ENCODE results near the gene CASK.
"Not testable (repeated sequence)": the region's sequence is repeated elsewhere in the genome, so short reads cannot be mapped to it uniquely, and the experiment has no call there.

Gene CASK

DNA sequence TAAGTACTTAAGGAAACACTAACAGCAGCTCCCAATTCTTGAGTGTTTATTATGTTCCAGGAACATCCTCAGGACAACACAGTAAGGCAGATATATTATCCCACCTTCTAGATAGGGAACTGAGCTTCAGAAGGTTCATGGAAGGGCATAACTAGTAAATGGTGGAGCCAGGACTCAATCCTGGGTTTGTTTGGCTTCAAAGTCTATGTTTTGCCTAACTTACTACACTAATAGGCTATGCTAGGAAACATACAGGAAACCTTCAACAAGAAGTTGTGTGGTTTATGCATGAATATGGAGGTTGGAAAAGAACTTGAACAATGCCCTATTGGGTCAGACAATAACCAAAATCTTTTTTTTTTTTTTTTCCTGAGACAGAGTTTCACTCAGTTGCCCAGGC is 307.1 kb downstream of the CASK start:
- no peak for DNase-seq

DNA sequence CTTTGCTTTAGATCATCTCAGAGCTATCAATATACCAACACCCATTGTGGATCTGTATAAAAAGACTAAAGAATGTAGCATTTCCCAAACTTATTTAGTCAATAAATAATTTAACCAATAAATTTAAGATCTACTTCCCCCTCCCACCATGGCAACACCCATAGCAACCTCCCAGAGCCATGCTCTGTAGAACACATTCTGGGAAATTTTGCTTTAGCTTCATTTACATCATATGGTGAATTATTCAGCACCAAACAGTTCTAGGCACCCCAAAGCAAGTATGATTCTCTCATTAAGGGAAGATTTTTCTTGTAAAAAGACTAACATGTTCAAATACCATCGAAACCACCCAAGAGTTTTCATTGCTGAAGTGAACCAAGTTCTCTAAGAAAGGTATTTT is 315.1 kb downstream of the CASK start:
- no peak for DNase-seq

DNA sequence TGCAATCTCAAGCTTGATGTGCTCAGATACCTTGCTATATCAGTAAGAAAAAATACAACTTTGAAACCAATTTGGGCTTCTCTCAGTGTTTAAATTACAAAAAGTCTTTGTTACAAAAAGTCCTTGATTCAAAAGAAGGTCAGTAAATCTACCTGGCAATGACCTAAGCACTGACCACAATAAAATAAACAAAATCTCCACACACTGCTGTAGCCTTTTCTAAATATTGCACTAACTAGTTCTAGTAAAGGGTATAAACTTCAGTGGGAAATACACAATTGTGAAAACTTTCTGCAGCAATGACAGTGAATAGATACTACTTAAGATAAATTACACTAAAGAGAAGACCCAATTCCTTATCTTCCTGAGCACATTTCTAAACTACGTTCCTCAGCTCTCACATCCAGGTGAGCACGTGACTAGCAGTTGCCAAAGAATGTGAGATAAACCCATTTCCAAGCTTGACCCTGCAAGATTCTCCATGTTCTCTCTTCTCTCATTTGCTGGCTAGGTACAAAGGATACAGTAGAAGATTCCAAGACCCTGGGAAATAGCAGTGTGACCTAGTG is 316.0 kb downstream of the CASK start:
- no peak for DNase-seq

DNA sequence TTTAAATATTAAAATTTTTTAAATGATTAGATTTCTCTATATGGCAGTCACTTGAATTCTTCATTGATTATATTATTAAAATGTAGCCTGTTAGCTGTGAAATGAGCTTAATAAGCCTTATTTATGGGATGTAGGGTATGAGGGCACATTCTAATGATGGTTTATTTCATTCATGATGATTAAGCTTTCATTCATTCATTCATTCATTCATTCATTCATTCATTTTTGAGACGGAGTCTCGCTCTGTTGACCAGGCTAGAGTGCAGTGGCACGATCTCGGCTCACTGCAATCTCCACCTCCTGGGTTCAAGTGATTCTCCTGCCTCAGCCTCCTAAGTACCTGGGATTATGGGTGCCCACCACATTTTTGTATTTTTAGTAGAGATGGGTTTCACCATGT is 317.3 kb downstream of the CASK start:
- DNase-seq: not testable (repeated sequence)

DNA sequence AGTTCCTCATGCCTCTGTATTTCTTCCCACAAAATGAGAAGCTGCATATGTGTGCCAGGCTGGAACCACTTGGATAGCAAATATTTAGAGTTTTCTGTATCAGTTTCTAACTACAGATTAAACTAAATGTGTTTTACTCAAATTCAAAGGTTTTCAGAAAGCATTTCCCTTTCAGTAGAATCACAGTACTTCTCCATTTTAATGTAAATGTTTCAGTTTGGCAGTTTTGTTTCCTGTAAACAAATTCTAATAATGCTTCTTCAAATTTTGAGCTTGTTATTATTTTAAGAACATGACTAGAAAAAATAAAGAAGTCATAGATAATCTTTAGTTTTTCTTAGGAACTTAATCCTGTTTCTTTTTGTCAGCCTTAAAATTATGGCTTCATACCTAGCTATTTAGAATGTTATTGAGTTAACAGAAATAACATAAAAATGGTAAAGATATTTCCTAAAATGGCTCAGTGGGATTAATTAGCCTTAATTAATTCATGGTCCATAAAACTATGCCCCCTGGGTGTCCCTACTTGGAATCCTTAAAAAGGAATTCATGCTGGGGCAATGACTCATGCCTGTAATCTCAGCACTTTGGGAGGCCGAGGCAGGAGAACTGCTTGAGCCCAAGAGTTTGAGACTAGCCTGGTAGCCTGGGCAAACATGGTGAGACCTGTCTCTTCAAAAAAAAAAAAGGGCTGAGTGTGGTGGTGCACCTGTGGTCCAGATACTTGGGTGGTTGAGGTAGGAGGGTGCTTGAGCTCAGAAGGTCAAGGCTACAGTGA is 318.4 kb downstream of the CASK start:
- no peak for DNase-seq

DNA sequence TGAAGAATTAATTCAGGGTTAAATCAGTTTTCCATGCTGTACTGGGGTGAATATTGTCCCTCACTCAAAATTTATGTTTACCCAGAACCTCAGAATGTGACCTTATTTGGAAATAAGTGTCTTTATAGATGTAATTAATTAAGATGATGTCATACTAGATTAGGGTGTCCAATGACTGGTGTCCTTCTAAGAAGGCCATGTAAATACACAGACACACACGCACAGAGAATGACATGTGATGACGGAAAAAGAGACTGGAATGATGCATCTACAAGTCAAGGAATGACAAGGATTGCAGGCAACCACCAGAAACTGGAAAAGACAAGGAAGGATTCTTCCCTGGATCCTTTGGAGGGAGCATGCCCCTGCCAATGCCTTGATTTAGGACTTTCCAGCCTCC is 319.2 kb downstream of the CASK start:
- DNase-seq: no peak

DNA sequence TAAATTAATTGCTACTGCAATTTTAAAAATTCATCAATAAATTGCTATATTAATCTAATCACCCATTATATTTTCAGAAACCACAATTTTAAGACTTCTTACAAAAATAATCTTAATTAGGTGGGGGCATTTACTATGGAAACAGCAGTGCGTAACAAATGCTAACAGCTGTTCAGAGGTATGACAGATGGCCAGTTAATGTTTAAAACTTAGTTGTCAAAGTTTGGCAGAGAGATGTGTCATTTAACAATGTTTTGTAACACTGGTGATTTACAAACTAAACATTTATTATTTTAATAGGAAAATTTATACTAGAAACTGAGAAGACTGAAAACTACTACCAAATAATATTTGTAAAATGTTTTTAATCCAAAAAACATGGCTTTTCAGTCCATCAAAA is 319.8 kb downstream of the CASK start:
- no peak for DNase-seq

DNA sequence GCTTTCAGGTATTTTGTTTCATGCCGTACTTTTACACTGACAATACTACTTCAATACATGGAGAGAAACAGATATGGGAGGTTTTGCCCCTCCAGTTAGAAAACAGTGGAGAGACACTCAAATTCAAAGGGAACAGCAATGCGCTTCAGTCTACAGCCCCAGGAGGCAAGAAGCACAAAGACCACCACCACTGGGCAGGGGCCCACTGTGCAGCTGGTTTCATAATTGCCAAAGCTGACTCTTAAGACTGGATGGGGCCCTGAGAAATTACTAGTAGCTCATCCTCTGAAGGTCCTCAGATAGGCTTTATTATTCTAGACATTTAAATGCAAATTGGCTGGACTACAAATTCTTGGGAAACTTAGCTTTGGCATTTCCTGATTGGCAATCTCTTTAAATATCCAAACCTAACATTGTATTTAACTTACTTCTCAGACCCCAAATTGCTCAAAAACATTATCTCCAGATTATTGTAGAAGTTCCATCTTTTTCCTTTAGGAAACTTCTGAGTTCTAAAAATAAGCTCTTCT is 320.5 kb downstream of the CASK start:
- DNase-seq: no peak

DNA sequence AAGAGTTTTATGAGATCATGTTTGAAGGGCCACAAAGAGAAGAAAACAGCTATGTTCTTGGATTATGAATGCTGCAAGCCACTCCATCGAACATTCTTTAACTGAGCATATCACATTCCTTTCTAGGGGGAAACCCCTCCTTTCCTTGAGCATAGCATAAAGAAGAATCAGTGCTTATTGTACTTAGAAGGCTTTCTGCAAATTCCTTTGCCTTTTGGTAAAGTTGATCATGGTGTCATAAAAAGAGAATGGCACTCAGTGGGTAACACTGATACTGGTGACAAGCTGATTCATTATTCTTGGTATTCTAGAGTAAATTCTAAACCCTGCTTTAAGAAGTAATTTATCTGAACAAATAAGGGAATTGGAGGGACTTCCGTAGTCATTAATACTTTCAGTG is 323.1 kb downstream of the CASK start:
- DNase-seq: no peak

DNA sequence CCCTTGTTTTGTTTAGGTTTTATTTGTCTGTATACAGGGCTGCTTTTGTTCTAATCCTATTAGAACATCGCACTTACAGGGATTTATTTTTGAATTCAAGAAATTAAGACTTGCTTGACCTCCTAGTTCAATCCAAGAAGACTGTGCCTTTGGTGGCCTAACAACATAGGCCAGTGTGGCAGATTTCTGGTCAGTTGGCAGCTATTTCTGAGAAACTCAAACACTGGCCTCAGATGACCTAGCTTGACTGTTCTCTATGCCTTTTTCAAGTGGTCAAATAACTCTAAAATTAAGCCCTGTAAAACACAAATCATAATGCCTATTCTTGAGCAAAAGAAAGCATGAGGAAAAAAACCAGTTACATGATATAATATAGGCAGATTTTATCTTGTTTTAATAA is 323.8 kb downstream of the CASK start:
- no peak for DNase-seq

DNA sequence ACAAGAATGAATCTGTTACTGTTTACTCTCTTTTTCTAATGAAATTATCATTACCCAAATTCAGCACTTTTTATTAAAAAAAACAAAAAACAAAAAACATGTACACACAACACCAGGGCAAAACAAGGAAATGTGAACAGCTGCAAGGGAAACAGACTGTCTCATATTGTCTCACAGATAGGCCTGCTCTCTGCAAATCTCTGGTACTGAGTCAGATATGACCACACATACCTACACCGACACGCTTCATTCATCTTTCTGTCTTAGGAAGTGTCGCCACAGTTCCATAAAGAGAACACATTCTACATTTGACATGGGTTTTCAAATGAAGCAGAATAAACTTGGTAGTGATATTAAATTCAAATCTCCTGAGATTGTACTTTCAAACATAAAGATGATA is 326.8 kb downstream of the CASK start:
- DNase-seq: peak in 1 of 5 experiments; percentile 80

DNA sequence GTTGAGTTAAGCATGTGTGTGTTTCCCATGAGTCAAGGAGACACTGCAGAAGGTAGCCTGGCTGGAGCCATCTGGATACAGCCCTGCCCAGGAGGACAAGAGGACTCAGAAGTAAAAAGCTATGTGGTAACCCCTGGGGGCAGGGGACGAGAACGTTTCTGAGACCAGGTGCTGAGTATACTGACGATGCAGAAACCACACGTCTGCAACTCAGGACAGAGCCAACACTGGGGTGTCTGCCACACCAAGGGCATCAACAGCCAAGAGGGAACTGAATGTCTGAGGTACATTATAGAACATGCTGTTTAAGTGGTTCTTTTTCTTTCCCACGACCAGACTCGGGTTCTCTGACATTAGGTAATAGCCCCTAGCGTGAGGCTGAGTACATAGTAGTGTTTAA is 328.7 kb downstream of the CASK start:
- DNase-seq: no peak

DNA sequence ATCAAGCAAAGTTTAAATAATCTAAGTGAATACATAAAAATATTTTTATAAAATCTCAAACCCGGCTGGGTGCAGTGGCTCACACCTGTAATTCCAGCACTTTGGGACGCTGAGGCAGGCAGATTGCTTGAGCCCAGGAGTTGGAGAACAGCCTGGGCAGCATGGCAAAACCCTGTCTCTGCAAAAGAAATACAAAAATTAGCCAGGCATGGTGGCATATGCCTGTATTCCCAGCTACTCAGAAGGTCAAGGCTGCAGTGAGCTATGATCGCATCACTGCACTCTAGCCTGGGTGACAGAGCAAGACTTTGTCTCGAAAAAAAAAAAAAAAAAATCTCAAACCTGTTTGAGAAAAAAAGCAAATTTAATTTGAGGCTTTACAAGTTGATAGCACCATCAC is 331.4 kb downstream of the CASK start:
- no peak for DNase-seq

DNA sequence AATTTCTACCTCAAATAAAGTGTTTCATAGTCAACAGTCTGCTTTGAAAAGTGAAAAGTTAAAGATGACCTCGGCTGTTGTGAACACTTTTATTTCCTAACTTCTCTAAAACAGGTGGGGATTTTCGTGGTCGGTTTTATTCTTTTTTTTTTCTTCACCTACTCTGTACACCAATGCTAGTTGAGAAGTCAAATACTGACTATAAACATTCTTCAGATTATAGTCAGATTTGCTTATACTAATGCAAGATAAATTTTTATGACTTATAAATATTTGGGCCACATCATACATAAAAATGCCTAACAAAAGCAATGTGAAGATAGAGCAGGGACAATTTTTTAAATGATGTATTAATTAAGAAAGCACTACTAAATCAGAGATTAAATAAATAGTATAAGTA is 332.7 kb downstream of the CASK start:
- no peak for DNase-seq

DNA sequence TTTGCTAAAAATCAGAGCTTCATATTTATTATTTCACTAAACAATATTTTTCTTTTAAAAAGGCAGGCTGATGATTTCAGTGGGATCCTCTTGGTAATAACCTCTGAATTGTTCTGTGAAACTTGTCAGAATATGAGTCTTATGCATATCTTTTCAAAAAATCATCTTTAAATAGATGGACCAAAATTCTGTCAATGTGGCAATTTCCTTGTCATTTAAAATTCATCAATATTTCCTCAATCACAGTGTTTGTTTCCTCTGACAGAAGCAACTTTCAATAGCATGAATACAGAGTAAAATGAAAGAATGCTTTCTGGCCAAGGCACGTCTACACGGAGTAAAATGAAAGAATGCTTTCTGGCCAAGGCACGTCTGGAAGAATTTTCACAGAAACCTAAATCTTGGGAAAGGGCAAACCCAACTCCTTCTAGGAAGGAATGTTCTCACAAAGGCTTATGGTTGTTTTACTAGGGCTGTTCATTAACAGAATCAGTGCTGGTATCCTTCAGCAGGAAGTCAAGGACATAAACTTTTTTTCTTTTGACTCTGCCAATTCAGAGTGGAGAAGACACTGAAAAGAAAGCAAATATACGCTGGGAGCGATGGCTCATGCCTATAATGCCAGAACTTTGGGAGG is 333.6 kb downstream of the CASK start:
- DNase-seq: no peak

DNA sequence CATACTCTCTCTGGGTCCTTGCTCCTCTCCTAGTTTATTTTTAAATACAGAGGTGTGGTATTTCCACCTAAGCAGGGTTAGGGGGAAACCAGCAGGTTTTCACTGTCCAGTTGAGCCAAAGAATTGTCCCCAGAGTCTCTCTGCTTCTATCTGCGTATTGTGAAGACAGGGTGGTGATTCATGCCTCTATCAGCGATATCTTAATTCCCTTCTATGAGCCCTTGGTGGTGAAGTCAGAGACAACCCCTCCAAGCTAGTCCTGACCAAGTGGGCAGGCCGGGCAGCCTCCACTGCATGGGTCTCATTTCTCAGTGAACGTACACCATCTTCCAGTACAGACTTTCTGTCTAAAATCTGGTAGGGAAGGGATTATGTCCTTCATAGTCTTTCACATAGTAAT is 335.1 kb downstream of the CASK start:
- DNase-seq: no peak

DNA sequence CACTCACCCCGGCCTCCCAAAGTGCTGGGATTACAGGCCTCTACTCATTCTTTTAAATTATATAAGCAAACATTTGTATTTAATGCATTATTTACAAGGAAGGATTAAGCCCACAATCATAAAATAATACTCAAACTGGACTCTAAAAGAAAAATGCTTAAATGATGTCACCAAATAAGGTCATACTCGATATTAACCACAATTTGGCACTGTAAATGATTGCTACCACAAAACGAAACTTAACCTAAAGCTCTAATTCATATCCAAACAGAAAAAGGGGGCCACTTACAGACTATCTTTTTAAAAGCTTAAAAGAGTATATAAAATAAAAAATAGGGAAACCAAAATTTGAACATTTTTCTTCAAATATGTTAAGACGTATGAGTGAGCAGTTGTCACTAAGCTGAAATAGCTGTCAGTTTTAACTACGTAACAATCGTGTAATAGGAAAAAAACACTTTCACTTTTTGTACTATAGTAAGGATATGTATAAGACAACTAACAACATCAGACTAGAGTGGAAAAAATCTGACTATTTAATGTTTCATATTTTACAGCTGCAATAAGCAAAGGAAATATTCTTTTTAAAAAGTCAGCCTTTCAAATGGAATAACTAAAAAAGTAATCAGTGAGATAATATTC is 342.8 kb downstream of the CASK start:
- DNase-seq: peak in 1 of 5 experiments; percentile 32

DNA sequence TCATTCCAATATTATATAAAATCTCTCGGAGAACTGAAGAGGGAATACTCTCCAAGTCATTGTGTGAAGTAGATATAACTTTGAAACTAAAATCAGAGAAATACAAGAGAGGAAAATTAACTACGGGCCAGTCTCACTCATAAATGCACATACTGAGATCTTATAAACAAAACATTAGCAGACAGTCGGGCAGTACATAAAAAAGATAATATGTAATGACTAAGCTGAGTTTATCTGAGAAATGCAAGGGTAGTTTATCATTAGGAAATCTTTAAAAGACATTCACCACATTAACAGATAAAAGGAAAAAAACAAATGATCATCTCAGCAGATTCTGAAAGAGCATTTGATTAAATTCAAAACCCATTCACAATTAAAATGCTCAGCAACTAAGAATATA is 359.5 kb downstream of the CASK start:
- no peak for DNase-seq

DNA sequence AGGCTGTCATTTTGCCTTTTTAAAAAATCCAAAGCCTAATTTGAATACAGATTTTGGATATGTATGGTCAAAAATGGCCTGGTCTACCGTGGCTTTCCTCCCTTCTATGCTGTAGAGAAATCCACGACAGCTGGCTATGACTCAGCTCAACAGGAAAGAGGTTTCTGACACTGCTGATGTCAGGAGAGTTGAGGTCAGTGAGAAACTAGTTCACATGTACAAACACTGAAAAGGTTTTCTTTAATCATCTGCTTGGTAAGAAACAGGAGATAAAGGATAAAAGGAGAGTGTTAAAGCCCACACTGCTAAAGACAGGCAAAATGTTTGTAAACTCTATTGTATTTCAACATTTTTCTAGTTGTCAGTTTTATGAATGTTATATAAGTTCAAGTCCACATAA is 362.3 kb downstream of the CASK start:
- peak in 2 of 5 experiments; percentile 30 to 85 for DNase-seq

DNA sequence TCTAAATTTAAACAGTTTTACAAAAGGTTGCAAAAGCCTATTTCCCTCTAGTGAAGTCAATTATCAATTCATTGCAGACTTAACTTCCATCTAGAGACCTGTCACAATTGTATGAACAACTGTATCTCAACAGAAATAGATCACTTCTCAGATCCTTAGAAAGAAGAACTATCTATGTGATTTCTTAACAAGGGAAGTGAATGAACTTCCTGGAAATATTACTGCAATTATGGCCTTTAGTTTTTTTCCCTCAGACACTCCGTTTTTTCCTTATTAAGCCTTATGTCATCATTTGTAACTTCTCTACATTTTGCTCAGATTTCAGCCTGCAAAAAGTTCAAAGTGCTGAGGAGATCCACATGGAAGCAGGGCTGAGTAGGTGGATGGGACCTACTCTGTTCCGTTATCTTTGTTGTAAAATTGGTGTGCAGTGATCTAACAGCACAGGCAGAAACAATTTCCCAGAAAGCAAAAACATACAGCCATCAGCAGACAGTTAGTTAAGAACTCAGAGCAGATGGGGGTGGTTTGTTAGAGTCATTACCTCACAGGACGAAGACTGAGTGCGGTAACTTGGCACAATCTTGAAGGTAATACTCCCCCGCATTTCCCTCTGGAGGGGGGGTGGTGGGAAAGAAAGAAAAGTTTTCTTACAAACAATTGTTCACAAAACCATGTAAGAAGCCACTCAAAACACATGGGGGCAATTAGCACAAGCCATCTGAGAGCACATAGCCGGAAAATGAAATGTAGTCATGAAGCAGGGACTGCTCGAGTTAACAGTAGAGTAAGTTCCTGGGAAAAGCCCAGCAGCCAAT is 363.9 kb downstream of the CASK start:
- peak in 2 of 5 experiments; percentile 7 to 24 for DNase-seq

DNA sequence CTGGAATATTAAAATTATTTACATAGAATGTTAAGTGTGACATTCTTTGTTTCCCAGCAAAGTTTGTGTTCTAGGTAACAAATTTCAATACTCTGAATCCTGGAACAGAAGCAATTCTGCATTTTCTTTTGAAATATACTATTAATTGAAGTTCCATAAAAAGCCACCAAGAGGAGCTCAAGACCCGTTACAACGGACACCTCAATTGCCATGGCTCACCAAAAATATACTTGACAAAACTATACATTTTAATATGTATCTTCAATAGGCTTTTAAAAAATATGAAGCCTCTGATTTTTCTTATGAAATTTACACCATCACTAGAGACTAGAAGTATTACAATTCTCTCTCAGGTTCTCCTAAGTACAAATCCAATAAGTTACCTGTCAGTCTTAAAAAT is 364.8 kb downstream of the CASK start:
- peak in 2 of 5 experiments; percentile 2 to 37 for DNase-seq

DNA sequence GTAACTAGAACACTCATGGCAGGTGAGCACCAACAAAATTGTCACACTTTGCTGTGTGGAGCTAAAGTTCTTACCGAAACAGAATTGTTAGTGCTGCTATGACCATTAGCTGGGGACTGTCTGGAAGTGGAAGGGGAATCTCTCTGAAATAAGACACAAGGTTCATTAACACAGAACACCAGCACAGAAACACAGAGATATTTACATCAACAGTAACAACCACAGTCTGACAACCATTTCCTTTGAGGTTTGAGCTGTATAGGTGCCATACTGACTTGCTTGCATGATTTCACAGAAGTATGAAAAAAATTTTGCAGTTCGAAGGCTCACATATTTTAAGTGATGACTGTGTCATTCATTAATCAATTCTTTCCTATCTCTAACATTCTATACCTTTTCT is 366.4 kb downstream of the CASK start:
- DNase-seq: peak in 2 of 5 experiments; percentile 48 to 82

DNA sequence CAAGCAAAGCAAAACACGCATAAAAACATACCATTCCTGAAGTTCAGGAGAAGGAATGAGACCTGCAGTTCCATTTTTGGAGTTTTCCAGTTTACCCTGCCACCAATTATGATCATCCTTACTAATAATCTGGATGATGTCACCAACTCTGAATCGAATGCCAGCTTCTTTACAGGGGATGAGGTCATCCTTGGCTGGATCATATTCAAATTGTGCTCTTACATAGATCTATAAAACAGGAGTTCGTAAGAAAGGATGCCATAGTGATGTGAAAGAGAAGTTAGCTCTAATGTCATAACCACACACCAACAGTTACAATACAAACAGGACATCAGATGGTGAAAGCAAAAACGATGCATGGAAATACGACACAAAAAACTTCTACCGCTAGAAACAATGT is 369.7 kb downstream of the CASK start:
- DNase-seq: no peak

Data from T-helper 2 cell (primary cell).